Measurements from ENCODE around the gene RAP1A. TPM values are rescaled to one million over a fixed set of nuclear protein-coding genes. Genes with fewer than 3 reads are reported as not detected.

RAP1A gene
- total RNA-seq, 2 donors from 2014 or later = 28.5 to 35.0 TPM

DNA sequence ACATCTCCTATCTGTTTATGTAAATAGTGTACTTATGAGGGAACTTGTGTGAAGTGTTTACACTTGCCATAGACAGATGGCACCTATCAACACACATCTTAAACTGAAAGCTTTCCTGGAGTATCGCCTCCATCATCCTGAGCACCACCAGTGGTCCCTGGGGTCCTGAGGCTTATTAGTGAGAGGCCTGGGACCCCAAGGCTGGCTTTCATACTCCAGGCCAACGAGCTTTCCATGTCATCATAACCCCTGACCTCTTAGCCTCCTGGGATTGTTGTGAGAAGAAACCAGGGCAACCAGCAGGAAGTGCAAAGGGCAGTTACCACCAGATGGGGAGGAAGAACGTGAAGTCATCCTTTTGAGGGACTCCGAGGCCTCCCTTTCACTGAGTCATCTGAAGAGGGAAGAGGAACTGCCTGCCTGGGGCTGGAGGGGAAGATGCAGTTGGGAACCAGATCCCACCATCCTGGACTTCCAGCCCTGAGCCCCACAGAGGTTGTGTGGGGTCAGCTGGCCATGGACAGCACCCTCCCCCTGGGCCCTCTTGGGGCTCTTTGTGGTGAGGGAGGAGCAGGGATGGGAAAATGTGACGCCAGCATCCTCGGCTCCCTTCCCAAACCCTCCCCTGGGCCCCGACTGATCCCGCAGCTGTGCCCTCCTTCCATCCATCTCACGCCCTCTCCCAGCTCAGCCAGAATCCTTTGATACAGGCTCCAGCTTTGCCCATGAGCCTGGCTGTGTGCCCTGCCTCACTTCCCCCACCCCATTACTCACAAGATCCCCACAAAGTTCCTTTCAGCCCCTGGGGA is 113.8 kb downstream of the RAP1A start:
- H3K4me1 ChIP-seq (ENCODE audit: control insufficient read depth, insufficient read depth, low read length) = peaks cover 9% of the 10 kb centered on the region
- H3K27me3 Mint-ChIP-seq (ENCODE audit: insufficient read depth) = no peaks in the 10 kb centered on the region
- no peak overlapping the region for H3K27ac Mint-ChIP-seq
- H3K27ac ChIP-seq (ENCODE audit: low read depth, low read length) = peak overlapping the region; percentile 45
- no peak overlapping the region for H3K9ac ChIP-seq (ENCODE audit: extremely low read depth, low read length, poor library complexity, severe bottlenecking)
- H3K4me1 Mint-ChIP-seq = peaks cover 7% of the 10 kb centered on the region
- H3K36me3 Mint-ChIP-seq (ENCODE audit: low read depth) = no peaks in the 10 kb centered on the region
- no peak for TF ChIP-seq CTCF (conservative IDR thresholded peaks at IDR 0.05)
- 83 to 91% methylated on average over 3 to 9 of the region's 9 CpGs for WGBS, 2 experiments (ENCODE audit: insufficient coverage in 1 of 2, insufficient read length in 1 of 2)
- no peaks in the 10 kb centered on the region for H3K9me3 ChIP-seq (ENCODE audit: control insufficient read depth, low read length)
- no peaks in the 10 kb centered on the region for H3K9me3 Mint-ChIP-seq
- no peak overlapping the region for H3K4me3 Mint-ChIP-seq
- no peaks in the 10 kb centered on the region for H3K36me3 ChIP-seq (ENCODE audit: control insufficient read depth, insufficient read depth, low read length)
- peaks cover 17% of the 10 kb centered on the region for H3K27me3 ChIP-seq (ENCODE audit: control insufficient read depth, insufficient read depth, low read length, poor library complexity, severe bottlenecking)
- H3K4me3 ChIP-seq (ENCODE audit: low read length) = no peak overlapping the region
- no peak for DNase-seq

- no peak overlapping the region for H3K9ac ChIP-seq (ENCODE audit: extremely low read depth, low read length, poor library complexity, severe bottlenecking)
- no peak overlapping the region for H3K27ac Mint-ChIP-seq
- H3K36me3 ChIP-seq (ENCODE audit: control insufficient read depth, insufficient read depth, low read length) = no peaks in the 10 kb centered on the region
- peaks cover 3% of the 10 kb centered on the region for H3K27me3 Mint-ChIP-seq (ENCODE audit: insufficient read depth)
- no peak for TF ChIP-seq CTCF (conservative IDR thresholded peaks at IDR 0.05)
- DNase-seq = no peak
- peak overlapping the region; percentile 45 for H3K27ac ChIP-seq (ENCODE audit: low read depth, low read length)
- H3K4me1 ChIP-seq (ENCODE audit: control insufficient read depth, insufficient read depth, low read length) = peaks cover 10% of the 10 kb centered on the region
- no peak overlapping the region for H3K4me3 Mint-ChIP-seq
- H3K4me1 Mint-ChIP-seq = peaks cover 9% of the 10 kb centered on the region
- H3K36me3 Mint-ChIP-seq (ENCODE audit: low read depth) = no peaks in the 10 kb centered on the region
- 93% methylated on average over 3 to 5 of the region's 5 CpGs for WGBS, 2 experiments (ENCODE audit: insufficient coverage in 1 of 2, insufficient read length in 1 of 2)
- H3K9me3 ChIP-seq (ENCODE audit: control insufficient read depth, low read length) = no peaks in the 10 kb centered on the region
- H3K9me3 Mint-ChIP-seq = no peaks in the 10 kb centered on the region
- H3K4me3 ChIP-seq (ENCODE audit: low read length) = no peak overlapping the region
- H3K27me3 ChIP-seq (ENCODE audit: control insufficient read depth, insufficient read depth, low read length, poor library complexity, severe bottlenecking) = peaks cover 17% of the 10 kb centered on the region
Measured at GRCh38 chr1:111733992-111734341, 114.4 kb downstream of the RAP1A start.

- Mint-ChIP-seq H3K9me3 (no peaks in the 10 kb centered on the region), H3K4me3 (no peak overlapping the region), H3K36me3 (ENCODE audit: low read depth) (no peaks in the 10 kb centered on the region), H3K27me3 (ENCODE audit: insufficient read depth) (peaks cover 3% of the 10 kb centered on the region), H3K27ac (no peak overlapping the region), H3K4me1 (peaks cover 9% of the 10 kb centered on the region)
- H3K36me3 ChIP-seq (ENCODE audit: control insufficient read depth, insufficient read depth, low read length) = no peaks in the 10 kb centered on the region
- H3K4me1 ChIP-seq (ENCODE audit: control insufficient read depth, insufficient read depth, low read length) = peaks cover 10% of the 10 kb centered on the region
- no peak overlapping the region for H3K9ac ChIP-seq (ENCODE audit: extremely low read depth, low read length, poor library complexity, severe bottlenecking)
- DNase-seq = no peak
- WGBS, 2 experiments (ENCODE audit: insufficient coverage in 1 of 2, insufficient read length in 1 of 2) = 92 to 94% methylated on average over 3 of the region's 3 CpGs
- H3K4me3 ChIP-seq (ENCODE audit: low read length) = no peak overlapping the region
- no peaks in the 10 kb centered on the region for H3K9me3 ChIP-seq (ENCODE audit: control insufficient read depth, low read length)
- H3K27me3 ChIP-seq (ENCODE audit: control insufficient read depth, insufficient read depth, low read length, poor library complexity, severe bottlenecking) = peaks cover 17% of the 10 kb centered on the region
- TF ChIP-seq CTCF (conservative IDR thresholded peaks at IDR 0.05) = no peak
- H3K27ac ChIP-seq (ENCODE audit: low read depth, low read length) = no peak overlapping the region
Measured at GRCh38 chr1:111734426-111734825, 114.8 kb downstream of the RAP1A start.
